OCI-LY7 (cell line): Measurements from ENCODE around the gene WNT7B. TPM values are rescaled to one million over a fixed set of nuclear protein-coding genes. Genes with fewer than 3 reads are reported as not detected.

Experiments
- BruUV-seq: library from RNA; stranded (reverse); fragments of 400-500 nt; replicated peaks from 2 replicates; lab custom pipeline; 2021; lab: Mats Ljungman, UMichigan
- CTCF ChIA-PET: fragments of 300-600 bp; sonication (Branson Sonifier 250); formaldehyde crosslinking; loops from one replicate; lab custom pipeline; 2022; ENCODE audit warnings: antibody characterized with exemption; ENCODE audit not compliant: unreplicated experiment; lab: Charles Lee
- POLR2A ChIA-PET: fragments of 300-600 bp; sonication (Branson Sonifier 250); formaldehyde crosslinking; loops from one replicate; lab custom pipeline; 2022; ENCODE audit warnings: antibody characterized with exemption; lab: Charles Lee
- DNase-seq: peaks from one replicate; pipeline ENCODE4 v3.0.0-alpha.2; 2015; ENCODE audit warnings: low spot score
- H2AFZ ChIP-seq: fragments of 200-600 bp; sonication (generic), shearing (Covaris generic); 2 replicates; pipeline ENCODE4 v1.6.1; 2014; ENCODE audit warnings: mild to moderate bottlenecking, antibody characterized with exemption, low read length, moderate library complexity
- H3K27ac ChIP-seq: fragments of 200-600 bp; sonication (generic); 2 replicates; pipeline ENCODE4 v1.5.1; 2014; ENCODE audit warnings: mixed run types, low read depth, mild to moderate bottlenecking, moderate library complexity, low read length, inconsistent platforms; ENCODE audit not compliant: poor library complexity, severe bottlenecking
- H3K36me3 ChIP-seq: fragments of 200-600 bp; sonication (generic); 2 replicates; pipeline ENCODE4 v1.6.1; 2014; ENCODE audit warnings: mild to moderate bottlenecking, antibody characterized with exemption, low read length, moderate library complexity, mixed read lengths; ENCODE audit not compliant: insufficient read depth
- H3K4me1 ChIP-seq: fragments of 200-600 bp; sonication (generic); 2 replicates; pipeline ENCODE4 v1.5.1; 2014; ENCODE audit warnings: mild to moderate bottlenecking, low read length; ENCODE audit not compliant: insufficient read depth, poor library complexity, severe bottlenecking
- H3K4me2 ChIP-seq: fragments of 200-600 bp; sonication (generic); 2 replicates; pipeline ENCODE4 v1.6.1; 2014; ENCODE audit warnings: mild to moderate bottlenecking, low read length
- H3K4me3 ChIP-seq: fragments of 200-600 bp; sonication (generic); 2 replicates; pipeline ENCODE4 v1.5.1; 2014; ENCODE audit warnings: mild to moderate bottlenecking, low read depth, low read length; ENCODE audit not compliant: poor library complexity, severe bottlenecking
- H3K79me2 ChIP-seq: fragments of 200-600 bp; sonication (generic); 2 replicates; pipeline ENCODE4 v1.6.1; 2016; ENCODE audit warnings: low read depth, mild to moderate bottlenecking, low read length, moderate library complexity, mixed read lengths; ENCODE audit not compliant: insufficient read depth
- H3K9me2 ChIP-seq: fragments of 200-600 bp; sonication (generic); 2 replicates; pipeline ENCODE4 v1.6.1; 2016; ENCODE audit warnings: mild to moderate bottlenecking, low read length, mixed read lengths; ENCODE audit not compliant: insufficient read depth
- H3K9me3 ChIP-seq: fragments of 200-600 bp; sonication (generic); 2 replicates; pipeline ENCODE4 v1.6.1; 2014; ENCODE audit warnings: mild to moderate bottlenecking, mixed run types, low read length, mixed read lengths
- H4K20me1 ChIP-seq: fragments of 200-600 bp; sonication (generic); 2 replicates; pipeline ENCODE4 v1.6.1; 2014; ENCODE audit warnings: mild to moderate bottlenecking, antibody characterized with exemption, low read length, moderate library complexity, mixed read lengths; ENCODE audit not compliant: insufficient read depth
- CTCF ChIP-seq: fragments of 200-600 bp; sonication (generic); conservative IDR thresholded peaks from 2 replicates; pipeline ENCODE4 v1.5.1; 2014; ENCODE audit warnings: mild to moderate bottlenecking, antibody characterized with exemption, low read length, moderate library complexity, mixed read lengths
- EZH2phosphoT487 ChIP-seq: fragments of 200-600 bp; sonication (generic); IDR thresholded peaks from 2 replicates; pipeline ENCODE4 v1.6.1; 2018; ENCODE audit warnings: low read depth, borderline replicate concordance, mild to moderate bottlenecking, mixed run types, antibody characterized with exemption, low read length, moderate library complexity, mixed read lengths
- intact Hi-C: fragments of 100-400 bp; cut with micrococcal nuclease; formaldehyde crosslinking; loops from one replicate; pipeline ENCODE4 v1.10.0; 2022; ENCODE audit not compliant: unreplicated experiment
- total RNA-seq, 2 experiments: library from RNA; depleted of rRNA in 1 of 2; stranded (reverse); fragments of >200 nt in 1 of 2; shearing (Covaris generic) in 1 of 2; gene quantifications; 2 replicates each; pipeline ENCODE4 v1.2.3, GENCODE V29; 2014 to 2022

Gene WNT7B
- total RNA-seq, 2 experiments from 2014 or later = not detected

DNA sequence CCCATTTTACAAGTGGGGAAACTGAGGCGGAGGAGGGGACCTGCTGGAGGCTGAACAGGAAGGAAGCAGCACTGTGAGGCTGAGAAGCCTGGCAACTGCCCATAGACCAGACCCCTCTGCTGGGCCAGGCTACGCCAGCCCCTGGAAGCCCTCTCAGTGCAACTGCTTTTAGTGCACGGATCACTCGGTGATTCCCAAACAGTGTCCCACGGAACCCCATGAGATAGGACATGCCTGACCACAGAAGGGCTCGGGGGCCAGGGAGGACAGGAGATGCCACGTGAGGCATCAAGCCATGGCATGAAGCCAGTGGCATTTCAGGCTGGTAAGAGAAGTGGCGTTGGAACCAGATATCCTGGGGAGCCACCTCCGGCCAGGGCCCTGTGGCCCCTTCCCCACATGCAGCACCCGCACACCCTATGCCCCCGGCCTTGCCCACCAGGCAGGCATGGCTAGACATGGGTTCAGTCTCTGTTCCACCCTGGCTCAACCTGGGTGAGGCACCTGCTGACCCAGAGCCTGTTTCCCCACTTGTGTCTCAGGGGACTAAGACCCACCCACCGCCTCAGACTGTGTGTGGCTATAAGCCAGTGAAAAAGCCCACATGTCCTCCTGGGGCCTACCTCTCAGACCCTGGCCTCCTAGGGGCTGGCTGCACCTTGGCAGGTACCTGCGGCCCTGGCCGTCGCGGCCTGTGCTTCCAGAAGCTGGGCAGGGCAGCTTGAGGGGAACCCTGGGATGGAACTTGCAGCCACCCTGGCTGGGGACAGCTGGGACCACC lies 84.1 kb downstream of the WNT7B start:
- CTCF ChIA-PET = no interaction called here
- intact Hi-C loops = no loop called here

DNA sequence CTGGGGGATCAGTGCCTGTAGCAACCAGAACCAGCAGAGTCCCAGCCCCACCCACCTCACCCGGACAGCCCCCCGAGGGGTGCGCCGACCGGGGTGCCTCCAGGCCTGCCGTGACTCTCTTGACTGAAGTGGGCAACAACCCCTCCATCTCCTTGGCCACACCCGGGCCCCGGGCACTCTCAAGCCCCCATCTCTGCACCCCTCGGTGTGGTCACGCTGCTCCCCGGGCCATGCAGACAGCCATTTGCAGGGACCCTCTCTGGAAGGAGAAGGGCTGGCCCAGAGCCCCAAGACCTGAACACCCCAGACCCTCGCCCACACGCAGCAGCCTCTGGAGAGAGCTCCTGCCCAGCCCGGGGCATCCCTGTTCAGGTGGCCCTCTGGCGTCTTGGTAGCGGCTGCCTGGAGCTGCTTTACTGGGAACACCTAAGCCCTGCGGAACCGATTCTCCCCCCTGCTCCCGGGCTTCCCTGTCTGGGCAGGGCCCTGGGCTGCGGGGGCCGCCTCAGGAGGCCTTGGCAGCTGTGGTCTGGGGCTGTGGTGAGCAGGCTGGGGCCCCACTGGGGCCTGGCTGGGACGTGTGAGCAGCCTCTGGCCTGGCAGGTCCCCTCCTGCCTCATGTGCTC lies 84.9 kb downstream of the WNT7B start:
- POLR2A ChIA-PET = no interaction called here

More for the DNA sequence above, 84.1 kb downstream of the WNT7B start:
- no TSS peak for BruUV-seq
- TF ChIP-seq CTCF = no peak
- no peak for TF ChIP-seq EZH2phosphoT487
- Histone ChIP-seq H3K4me2 (no peak overlapping the region), H2AFZ (no peak overlapping the region), H3K27ac (no peak overlapping the region), H3K4me3 (no peak overlapping the region), H4K20me1 (no peaks in the 10 kb centered on the region), H3K9me3 (no peaks in the 10 kb centered on the region), H3K36me3 (no peaks in the 10 kb centered on the region), H3K79me2 (no peaks in the 10 kb centered on the region), H3K4me1 (no peaks in the 10 kb centered on the region), H3K9me2 (no peaks in the 10 kb centered on the region)
- POLR2A ChIA-PET = no interaction called here
- no peak for DNase-seq

GRCh38 chr22:45891471-45891995 lies 85.4 kb downstream of the WNT7B start:
- intact Hi-C loops = no loop called here
- CTCF ChIA-PET = no interaction called here
- no TSS peak for BruUV-seq

More for the DNA sequence above, 84.9 kb downstream of the WNT7B start:
- Histone ChIP-seq H3K4me2 (no peak overlapping the region), H4K20me1 (no peaks in the 10 kb centered on the region), H3K36me3 (no peaks in the 10 kb centered on the region), H3K4me3 (no peak overlapping the region), H3K4me1 (no peaks in the 10 kb centered on the region), H2AFZ (no peak overlapping the region), H3K9me2 (no peaks in the 10 kb centered on the region), H3K79me2 (no peaks in the 10 kb centered on the region), H3K27ac (no peak overlapping the region), H3K9me3 (no peaks in the 10 kb centered on the region)
- no TSS peak for BruUV-seq
- CTCF ChIA-PET = no interaction called here
- intact Hi-C loops = no loop called here
- no peak for DNase-seq
- TF ChIP-seq EZH2phosphoT487 = no peak

More at GRCh38 chr22:45891471-45891995, 85.4 kb downstream of the WNT7B start:
- H3K9me2 ChIP-seq = no peaks in the 10 kb centered on the region
- no peaks in the 10 kb centered on the region for H4K20me1 ChIP-seq
- no peaks in the 10 kb centered on the region for H3K79me2 ChIP-seq
- POLR2A ChIA-PET = no interaction called here
- H3K27ac ChIP-seq = no peak overlapping the region
- no peak overlapping the region for H3K4me2 ChIP-seq
- H3K9me3 ChIP-seq = no peaks in the 10 kb centered on the region
- DNase-seq = no peak
- TF ChIP-seq CTCF (no peak), EZH2phosphoT487 (no peak)
- H3K4me3 ChIP-seq = no peak overlapping the region
- no peak overlapping the region for H2AFZ ChIP-seq
- no peaks in the 10 kb centered on the region for H3K4me1 ChIP-seq
- no peaks in the 10 kb centered on the region for H3K36me3 ChIP-seq
